Gastrocnemius medialis (tissue), 4 donors: Measurements from ENCODE around the gene ENTREP1. TPM values are rescaled to one million over a fixed set of nuclear protein-coding genes. Genes with fewer than 3 reads are reported as not detected.

ENCODE experiments used
- ATAC-seq, 2 donors: fragments of 150-250 bp; one replicate each; pipeline ENCODE4 v1.9.1; 2016
- DNase-seq, 2 donors: peaks; one replicate each; pipeline ENCODE4 v3.0.0-alpha.2; 2019
- H3K27ac ChIP-seq, 4 donors: fragments of 200-600 bp; sonication (generic); 1 replicate in 1 of 4; 2 replicates in 3 of 4; pipeline ENCODE4 v1.5.1; 2016 to 2018; ENCODE audit warnings: mild to moderate bottlenecking in 2 of 4, moderate library complexity in 1 of 4
- H3K27me3 ChIP-seq, 3 donors: fragments of 200-600 bp; sonication (generic) in 2 of 3; 1 replicate in 1 of 3; 2 replicates in 2 of 3; pipeline versions ENCODE4 v1.5.1 to v1.6.0; 2016 to 2019; ENCODE audit warnings: mild to moderate bottlenecking in 1 of 3, moderate library complexity in 1 of 3
- H3K36me3 ChIP-seq, 2 donors: fragments of 200-600 bp; sonication (generic) in 1 of 2; one replicate each; pipeline ENCODE4 v1.5.1; 2017 to 2018
- H3K4me1 ChIP-seq, 2 donors: fragments of 200-600 bp; sonication (generic) in 1 of 2; one replicate each; pipeline ENCODE4 v1.5.1; 2016 to 2017; ENCODE audit warnings: mild to moderate bottlenecking in 2 of 2
- H3K4me3 ChIP-seq, 4 donors: fragments of 200-600 bp; sonication (generic) in 3 of 4; 1 replicate in 1 of 4; 2 replicates in 3 of 4; pipeline ENCODE4 v1.5.1; 2016 to 2019; ENCODE audit warnings: mild to moderate bottlenecking in 2 of 4
- H3K9me3 ChIP-seq, 3 donors: fragments of 200-600 bp; sonication (generic) in 2 of 3; 1 replicate in 1 of 3; 2 replicates in 2 of 3; pipeline ENCODE4 v1.5.1; 2016 to 2019
- CTCF ChIP-seq, 5 experiments: fragments of 450-650 bp in 3 of 5; fragments of 200-600 bp in 2 of 5; sonication (generic) in 2 of 5; IDR thresholded peaks in 4 of 5; conservative IDR thresholded peaks in 1 of 5; 1 replicate in 4 of 5; 2 replicates in 1 of 5; pipeline ENCODE4 v1.5.1; 2016 to 2019; ENCODE audit warnings: antibody characterized with exemption in 5 of 5, mild to moderate bottlenecking in 3 of 5, moderate library complexity in 3 of 5
- POLR2A ChIP-seq, 2 donors: fragments of 450-650 bp; IDR thresholded peaks; one replicate each; pipeline ENCODE4 v1.6.1; 2017; ENCODE audit warnings: antibody characterized with exemption in 2 of 2, mild to moderate bottlenecking in 2 of 2, moderate library complexity in 2 of 2
- in situ Hi-C, 4 donors: fragments of 200-750 bp; cut with MboI; loops; one replicate each; pipeline versions ENCODE4 v1.15.0 to v1.8.0; 2017; ENCODE audit warnings: low sequenced_read_pairs in 4 of 4
- intact Hi-C: fragments of 100-400 bp; cut with DNase I; formaldehyde crosslinking; loops from one replicate; pipeline ENCODE4 v1.15.1; 2023; ENCODE audit warnings: low total_unique reads
- total RNA-seq, 4 donors: library from RNA; depleted of rRNA; stranded (reverse); fragments of >200 nt; gene quantifications; one replicate each; pipeline versions ENCODE4 v1.1.0 to v1.2.3, GENCODE V29; 2016

Gene ENTREP1
- total RNA-seq, 4 donors from 2014 or later, result 10.8 to 26.8 (median 17.1) TPM

DNA sequence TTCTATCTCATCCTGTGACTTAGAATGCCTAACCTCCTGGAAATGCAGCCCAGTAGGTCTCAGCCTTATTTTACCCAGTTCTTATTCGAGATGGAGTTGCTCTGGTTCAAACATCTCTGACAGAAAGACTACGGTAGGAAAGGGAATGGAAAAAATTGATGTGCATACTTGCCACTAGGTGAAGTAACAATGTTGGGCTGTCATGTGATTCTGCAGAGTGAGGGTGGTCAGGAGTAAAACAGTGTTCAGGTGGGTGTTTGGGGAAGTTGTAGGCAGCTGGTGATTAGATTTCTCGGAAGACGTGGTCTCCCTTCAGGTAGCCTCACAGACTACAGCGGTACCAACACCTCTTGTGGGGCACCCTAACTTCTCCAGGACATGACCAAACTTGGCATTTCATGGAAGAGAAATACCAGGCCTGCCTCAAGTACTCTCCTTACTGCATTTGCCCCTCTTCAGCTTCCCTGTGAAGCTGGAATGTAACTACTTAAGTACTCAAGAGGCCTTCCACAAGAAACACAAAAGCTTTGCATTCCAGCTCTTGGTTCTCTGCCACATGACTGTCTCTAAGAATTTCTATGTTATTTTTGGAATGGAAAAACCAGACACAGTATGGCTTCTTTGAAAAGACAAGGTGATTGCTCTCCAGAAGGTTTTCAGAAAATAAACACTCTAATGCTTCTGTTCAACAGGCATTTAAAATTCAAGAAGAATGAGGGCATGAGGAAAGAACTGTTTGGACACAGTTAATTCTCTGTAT is 17.4 kb upstream of the ENTREP1 start:
- Histone ChIP-seq H3K27me3 (no peaks in the 10 kb centered on the region), H3K4me3 (no peak overlapping the region), H3K9me3 (no peaks in the 10 kb centered on the region), H3K27ac (no peak overlapping the region), H3K4me1 (no peaks in the 10 kb centered on the region), H3K36me3 (no peaks in the 10 kb centered on the region)
- intact Hi-C loops, result no loop called here
- no peak for ATAC-seq
- TF ChIP-seq CTCF (IDR thresholded peaks at IDR 0.05 in 4 of 5, conservative IDR thresholded peaks at IDR 0.05 in 1 of 5) (no peak), POLR2A (IDR thresholded peaks at IDR 0.05) (no peak)
- in situ Hi-C loops, result loop anchor here in 2 of 4 donors (25.0 kb wide), 2 partner anchors 95 to 230 kb away; no protein-coding TSS in a partner anchor
- no peak for DNase-seq

- Histone ChIP-seq H3K36me3 (no peaks in the 10 kb centered on the region), H3K27me3 (no peaks in the 10 kb centered on the region), H3K4me1 (no peaks in the 10 kb centered on the region), H3K27ac (no peak overlapping the region), H3K9me3 (no peaks in the 10 kb centered on the region), H3K4me3 (no peak overlapping the region)
- DNase-seq (no peak), ATAC-seq (no peak)
- intact Hi-C loops (no loop called here), in situ Hi-C loops (loop anchor here in 2 of 4 donors (25.0 kb wide), 2 partner anchors 96 to 229 kb away; no protein-coding TSS in a partner anchor)
- TF ChIP-seq POLR2A (IDR thresholded peaks at IDR 0.05) (no peak), CTCF (IDR thresholded peaks at IDR 0.05 in 4 of 5, conservative IDR thresholded peaks at IDR 0.05 in 1 of 5) (no peak)
These were observed 16.6 kb upstream of the ENTREP1 start for GRCh38 chr9:69308206-69308931.

- DNase-seq (no peak), ATAC-seq (no peak)
- H3K27ac ChIP-seq, result no peak overlapping the region
- no peaks in the 10 kb centered on the region for H3K4me1 ChIP-seq
- no peak overlapping the region for H3K4me3 ChIP-seq
- intact Hi-C loops (no loop called here), in situ Hi-C loops (loop anchor here in 2 of 4 donors (25.0 kb wide), 2 partner anchors 101 to 224 kb away; no protein-coding TSS in a partner anchor)
- H3K9me3 ChIP-seq, result no peaks in the 10 kb centered on the region
- TF ChIP-seq CTCF (IDR thresholded peaks at IDR 0.05 in 4 of 5, conservative IDR thresholded peaks at IDR 0.05 in 1 of 5) (no peak), POLR2A (IDR thresholded peaks at IDR 0.05) (no peak)
- no peaks in the 10 kb centered on the region for H3K36me3 ChIP-seq
- no peaks in the 10 kb centered on the region for H3K27me3 ChIP-seq
These were observed 11.8 kb upstream of the ENTREP1 start for GRCh38 chr9:69313175-69313574.

- no peak for TF ChIP-seq CTCF (IDR thresholded peaks at IDR 0.05 in 4 of 5, conservative IDR thresholded peaks at IDR 0.05 in 1 of 5)
- TF ChIP-seq POLR2A (IDR thresholded peaks at IDR 0.05), result no peak
- in situ Hi-C loops (loop anchor here in 2 of 4 donors (25.0 kb wide), 2 partner anchors 102 to 223 kb away; no protein-coding TSS in a partner anchor), intact Hi-C loops (no loop called here)
- DNase-seq (no peak), ATAC-seq (no peak)
- Histone ChIP-seq H3K27me3 (no peaks in the 10 kb centered on the region), H3K36me3 (no peaks in the 10 kb centered on the region), H3K27ac (no peak overlapping the region), H3K4me3 (no peak overlapping the region), H3K9me3 (no peaks in the 10 kb centered on the region), H3K4me1 (no peaks in the 10 kb centered on the region)
These were observed 10.5 kb upstream of the ENTREP1 start for GRCh38 chr9:69314547-69314946.
